Liver (tissue), 9 donors: ENCODE data around the gene CSTF3. TPM values are rescaled to one million over a fixed set of nuclear protein-coding genes. Genes with fewer than 3 reads are reported as not detected.

Experiments used
- DNase-seq: peaks from one replicate; pipeline ENCODE4 v3.0.0-alpha.2; 2017; ENCODE audit warnings: low spot score
- H3K27ac ChIP-seq, 2 donors: one replicate each; pipeline ENCODE4 v1.7.0; 2013; ENCODE audit warnings: inconsistent platforms in 2 of 2, low read length in 2 of 2, control low read depth in 1 of 2, low read depth in 1 of 2, mild to moderate bottlenecking in 1 of 2
- H3K27me3 ChIP-seq, 4 donors: one replicate each; pipeline versions ENCODE4 v1.6.1 to v1.7.0; 2013; ENCODE audit warnings: low read length in 3 of 4, inconsistent platforms in 1 of 4, mild to moderate bottlenecking in 1 of 4, moderate library complexity in 1 of 4; ENCODE audit not compliant: control insufficient read depth in 4 of 4, insufficient read depth in 4 of 4
- H3K36me3 ChIP-seq, 4 donors: one replicate each; pipeline versions ENCODE4 v1.6.1 to v1.7.0; 2013; ENCODE audit warnings: low read length in 3 of 4, mild to moderate bottlenecking in 3 of 4, low read depth in 1 of 4, moderate library complexity in 1 of 4; ENCODE audit not compliant: control insufficient read depth in 4 of 4, insufficient read depth in 3 of 4
- H3K4me1 ChIP-seq, 4 donors: one replicate each; pipeline versions ENCODE4 v1.6.1 to v1.7.0; 2013; ENCODE audit warnings: low read length in 3 of 4, mild to moderate bottlenecking in 3 of 4, moderate library complexity in 1 of 4; ENCODE audit not compliant: control insufficient read depth in 4 of 4, insufficient read depth in 4 of 4
- H3K4me3 ChIP-seq, 3 donors: one replicate each; pipeline versions ENCODE4 v1.6.1 to v1.7.0; 2013; ENCODE audit warnings: low read length in 3 of 3, control low read depth in 1 of 3, low read depth in 1 of 3, mild to moderate bottlenecking in 1 of 3
- H3K9ac ChIP-seq, 2 donors: one replicate each; pipeline ENCODE4 v1.7.0; 2013; ENCODE audit warnings: low read length in 2 of 2, mild to moderate bottlenecking in 2 of 2, moderate library complexity in 2 of 2, control low read depth in 1 of 2, low read depth in 1 of 2
- H3K9me3 ChIP-seq, 4 donors: one replicate each; pipeline versions ENCODE4 v1.6.1 to v1.7.0; 2013; ENCODE audit warnings: low read length in 3 of 4; ENCODE audit not compliant: control insufficient read depth in 4 of 4
- ATF3 ChIP-seq: IDR thresholded peaks from 2 replicates; pipeline ENCODE4 v1.6.1; 2016; ENCODE audit warnings: antibody characterized with exemption
- CTCF ChIP-seq: fragments of 150-350 bp; IDR thresholded peaks from 2 replicates; pipeline ENCODE4 v1.5.1; 2017; ENCODE audit warnings: improper control_type of control experiment, low read depth, low read length; ENCODE audit not compliant: missing input control
- EGR1 ChIP-seq, 2 donors: IDR thresholded peaks; 2 replicates each; pipeline ENCODE4 v1.6.1; 2016 to 2018; ENCODE audit warnings: antibody characterized with exemption in 2 of 2, low read depth in 2 of 2
- FOXA1 ChIP-seq: IDR thresholded peaks from 2 replicates; pipeline ENCODE4 v1.6.1; 2016; ENCODE audit warnings: antibody characterized with exemption
- GABPA ChIP-seq, 2 donors: IDR thresholded peaks in 1 of 2; conservative IDR thresholded peaks in 1 of 2; 2 replicates each; pipeline ENCODE4 v1.6.1; 2016; ENCODE audit warnings: antibody characterized with exemption in 2 of 2, mild to moderate bottlenecking in 1 of 2, moderate library complexity in 1 of 2
- HNF4A ChIP-seq, 2 donors: conservative IDR thresholded peaks; 2 replicates each; pipeline ENCODE4 v1.6.1; 2016; ENCODE audit warnings: antibody characterized with exemption in 2 of 2, mild to moderate bottlenecking in 2 of 2
- JUND ChIP-seq, 2 donors: IDR thresholded peaks; 2 replicates each; pipeline ENCODE4 v1.6.1; 2016; ENCODE audit warnings: antibody characterized with exemption in 2 of 2
- MAX ChIP-seq: IDR thresholded peaks from 2 replicates; pipeline ENCODE4 v1.6.1; 2016; ENCODE audit warnings: antibody characterized with exemption
- NR2F2 ChIP-seq: IDR thresholded peaks from 2 replicates; pipeline ENCODE4 v1.6.1; 2016; ENCODE audit warnings: antibody characterized with exemption
- REST ChIP-seq: IDR thresholded peaks from 2 replicates; pipeline ENCODE4 v1.6.1; 2016; ENCODE audit warnings: antibody characterized with exemption, mild to moderate bottlenecking
- SP1 ChIP-seq: IDR thresholded peaks from 2 replicates; pipeline ENCODE4 v1.6.1; 2018; ENCODE audit warnings: antibody characterized with exemption, mild to moderate bottlenecking
- TAF1 ChIP-seq: conservative IDR thresholded peaks from 2 replicates; pipeline ENCODE4 v1.6.1; 2016; ENCODE audit warnings: antibody characterized with exemption, mild to moderate bottlenecking
- YY1 ChIP-seq: IDR thresholded peaks from 2 replicates; pipeline ENCODE4 v1.6.1; 2016; ENCODE audit warnings: antibody characterized with exemption, mild to moderate bottlenecking
- WGBS: extraction: QIAGEN DNeasy Blood & Tissue Kit; methylation state at CpG from one replicate; pipeline ENCODE4 v1.1.7; 2013; 5-methylcytosine and 5-hydroxymethylcytosine counted together
- polyA plus RNA-seq, 2 donors: library from polyadenylated mRNA; stranded (reverse) in 1 of 2; unstranded in 1 of 2; fragments of 200-250 nt in 1 of 2; fragments of >200 nt in 1 of 2; fragmentation: Nextera tagmentation in 1 of 2; extraction: Ambion mirVana in 1 of 2; gene quantifications; one replicate each; pipeline versions ENCODE4 v1.2.1 to v1.2.3, GENCODE V29; 2013 to 2015
- total RNA-seq, 2 donors: library from RNA; depleted of rRNA; stranded (reverse); fragments of >200 nt; gene quantifications; one replicate each; pipeline ENCODE4 v1.2.3, GENCODE V29; 2014
- donor health status: healthy.
- donor health status: healthy.
- donor health status: healthy.
- donor health status: healthy.
- donor health status: healthy.

Gene CSTF3
- total and polyA plus RNA-seq, 4 donors, result 7.9 to 20.8 (median 12.3) TPM

GRCh38 chr11:33157103-33158027, 3.9 kb downstream of the CSTF3 start:
- WGBS, result 96% methylated on average over 5 of the region's 5 CpGs
- Histone ChIP-seq H3K27ac (no peak overlapping the region), H3K36me3 (no peaks in the 10 kb centered on the region), H3K27me3 (no peaks in the 10 kb centered on the region), H3K4me1 (peaks cover 11 to 36% (median 19%) of the 10 kb centered on the region in 4 donors), H3K9me3 (no peaks in the 10 kb centered on the region), H3K9ac (no peak overlapping the region), H3K4me3 (no peak overlapping the region)
- DNase-seq, result no peak
- TF ChIP-seq EGR1 (IDR thresholded peaks at IDR 0.05; ENCODE audit: low read depth in 2 of 2) (no peak), SP1 (no peak)

- TF ChIP-seq YY1, result no peak
- TF ChIP-seq TAF1, result no peak
- no peak for TF ChIP-seq REST
- TF ChIP-seq HNF4A (conservative IDR thresholded peaks at IDR 0.05), result no peak
- TF ChIP-seq NR2F2, result no peak
- TF ChIP-seq GABPA (IDR thresholded peaks at IDR 0.05 in 1 of 2, conservative IDR thresholded peaks at IDR 0.05 in 1 of 2), result no peak
- no peak for TF ChIP-seq ATF3
- no peak for TF ChIP-seq JUND (IDR thresholded peaks at IDR 0.05)
- no peak for TF ChIP-seq CTCF
- TF ChIP-seq FOXA1, result no peak
- TF ChIP-seq MAX, result no peak
- DNase-seq, result no peak
- H3K27ac ChIP-seq, result no peak overlapping the region
- 93% methylated on average over 5 of the region's 5 CpGs for WGBS
- H3K9ac ChIP-seq, result no peak overlapping the region
- H3K9me3 ChIP-seq, result no peaks in the 10 kb centered on the region
- H3K36me3 ChIP-seq, result peaks cover 0 to 3% (median 0%) of the 10 kb centered on the region in 4 donors
- no peak overlapping the region for H3K4me3 ChIP-seq
- H3K27me3 ChIP-seq, result no peaks in the 10 kb centered on the region
- H3K4me1 ChIP-seq, result peaks cover 8 to 15% (median 15%) of the 10 kb centered on the region in 4 donors
These were observed 9.9 kb downstream of the CSTF3 start for GRCh38 chr11:33151399-33151798.
